NCI-H82 treated with DMSO at 0.1 percent for 48 hours (cell line): ENCODE measurements around the gene SMAD3.
"Not testable (repeated sequence)": the region's sequence is repeated elsewhere in the genome, so short reads cannot be mapped to it uniquely, and the experiment has no call there.

Experiments used
- DNase-seq: peaks from one replicate; lab custom pipeline; 2025; ENCODE audit not compliant: unreplicated experiment; lab: John Stamatoyannopoulos, UW

Gene SMAD3

DNA sequence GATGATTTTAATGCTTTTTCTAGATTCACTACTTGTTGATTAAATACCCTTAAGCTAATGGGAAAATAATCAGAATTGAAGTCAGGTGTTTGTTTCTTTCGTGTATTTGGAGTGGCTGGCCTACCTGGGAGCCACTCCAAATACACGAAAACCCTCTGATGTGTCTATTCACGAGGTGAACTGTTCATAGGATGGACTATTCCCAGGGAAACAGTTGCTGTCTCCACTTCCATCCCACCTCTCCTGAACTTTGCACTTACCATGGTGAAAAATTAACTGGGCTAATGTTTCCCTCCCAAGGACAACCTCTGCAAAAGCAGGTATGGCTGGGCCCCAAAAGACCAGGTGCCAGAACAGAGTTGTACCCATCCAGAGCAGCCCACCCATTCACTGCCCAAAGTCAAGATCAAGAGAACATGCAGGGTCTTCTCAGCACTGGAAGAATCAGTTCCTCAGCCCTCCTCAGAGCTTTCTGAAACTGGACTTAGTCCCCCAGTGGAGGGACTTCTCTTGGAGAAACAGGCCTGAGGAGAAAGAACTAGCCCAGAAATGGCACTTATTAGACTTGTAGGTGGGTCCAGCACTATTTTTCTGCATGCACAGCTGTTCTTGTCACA, 2.9 kb upstream of the SMAD3 start:
- DNase-seq, result no peak

DNA sequence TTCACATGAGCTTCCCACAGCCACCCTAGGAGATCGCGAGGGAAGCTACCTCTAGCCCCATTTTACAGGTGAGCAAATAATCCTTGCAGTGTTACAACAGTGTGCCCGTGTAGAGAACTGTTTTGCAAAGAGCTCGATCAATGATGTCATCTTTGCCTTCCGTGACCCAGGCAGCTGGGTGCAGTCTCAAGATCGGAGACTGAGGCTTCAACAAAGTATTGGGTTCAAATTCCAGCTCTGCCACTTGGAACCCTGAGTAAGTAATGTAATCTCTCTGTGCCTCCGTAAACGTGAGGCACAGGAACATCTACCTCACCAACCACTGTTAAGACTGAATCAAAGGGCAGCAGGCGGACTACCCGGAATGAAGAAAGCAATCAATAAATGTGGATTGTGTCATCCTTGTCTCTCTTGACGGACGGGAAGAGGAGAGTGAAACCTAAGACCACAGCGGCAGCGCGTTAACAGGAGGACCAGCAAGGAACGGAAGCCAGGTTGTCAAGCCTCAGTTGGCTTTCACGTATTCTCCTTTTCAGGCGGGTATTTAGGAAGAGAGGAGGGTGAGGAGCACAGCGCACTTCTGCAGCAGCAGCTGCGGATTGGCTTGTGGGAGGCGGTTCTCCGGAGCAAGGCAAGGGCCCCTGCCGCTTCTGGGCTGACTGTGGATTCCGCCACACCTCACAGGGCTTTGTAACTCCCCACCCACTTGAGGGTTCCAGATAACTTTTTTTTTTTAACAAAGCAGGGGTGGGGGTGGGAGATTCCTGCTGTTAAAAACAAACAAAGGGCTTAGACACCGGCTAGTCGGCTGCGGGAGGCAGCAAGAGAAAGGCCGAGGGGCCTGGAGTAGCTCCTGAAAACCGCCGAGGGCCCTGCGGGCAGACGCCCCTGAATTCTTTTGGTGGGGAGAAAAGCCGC, 1.5 kb upstream of the SMAD3 start:
- no peak for DNase-seq

DNA sequence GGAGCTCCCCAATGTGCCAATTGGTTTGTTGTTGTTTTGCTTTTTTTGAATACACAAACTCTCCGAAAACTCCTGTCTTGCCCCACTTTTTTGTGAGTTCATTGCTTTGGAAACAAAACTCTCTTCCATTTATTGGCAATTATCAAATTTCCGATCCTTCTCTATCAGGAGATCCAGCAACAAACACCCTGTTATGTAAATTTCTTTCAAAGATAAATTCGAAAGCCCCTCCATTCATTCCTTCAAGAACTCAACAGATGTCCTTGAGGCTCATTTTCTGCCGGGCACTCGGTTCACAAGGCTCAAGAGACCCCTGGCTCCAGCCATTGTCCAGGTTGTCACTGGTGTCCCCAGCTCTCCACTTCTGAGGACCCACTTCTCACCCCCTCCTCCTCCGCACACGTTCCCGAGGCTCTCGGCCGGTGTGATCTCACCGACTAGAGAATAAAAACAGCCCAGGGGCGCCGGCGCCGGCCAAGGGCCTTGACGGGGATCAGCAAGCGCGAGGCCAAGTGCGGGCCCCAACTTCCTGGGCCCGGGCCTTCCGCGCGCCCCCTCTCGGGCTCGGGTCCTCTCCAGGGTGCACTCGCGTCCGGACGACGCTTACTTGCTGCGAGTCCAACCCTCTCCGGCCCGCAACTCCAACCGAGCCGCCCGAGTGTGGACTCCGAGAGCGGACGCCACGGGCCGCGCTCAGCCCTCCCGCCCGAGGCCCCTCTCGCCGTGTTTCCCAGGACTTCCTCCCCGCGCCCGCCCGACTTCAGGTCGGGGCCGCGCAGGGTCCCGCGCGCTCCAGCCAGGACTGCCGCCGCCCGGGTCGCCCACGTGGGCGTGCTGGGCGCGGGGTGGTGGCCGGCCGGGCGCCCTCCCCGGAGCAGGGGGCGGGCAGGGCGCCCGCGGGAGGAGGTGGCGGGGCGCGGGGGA, 533 bp upstream of the SMAD3 start:
- DNase-seq, result no peak

DNA sequence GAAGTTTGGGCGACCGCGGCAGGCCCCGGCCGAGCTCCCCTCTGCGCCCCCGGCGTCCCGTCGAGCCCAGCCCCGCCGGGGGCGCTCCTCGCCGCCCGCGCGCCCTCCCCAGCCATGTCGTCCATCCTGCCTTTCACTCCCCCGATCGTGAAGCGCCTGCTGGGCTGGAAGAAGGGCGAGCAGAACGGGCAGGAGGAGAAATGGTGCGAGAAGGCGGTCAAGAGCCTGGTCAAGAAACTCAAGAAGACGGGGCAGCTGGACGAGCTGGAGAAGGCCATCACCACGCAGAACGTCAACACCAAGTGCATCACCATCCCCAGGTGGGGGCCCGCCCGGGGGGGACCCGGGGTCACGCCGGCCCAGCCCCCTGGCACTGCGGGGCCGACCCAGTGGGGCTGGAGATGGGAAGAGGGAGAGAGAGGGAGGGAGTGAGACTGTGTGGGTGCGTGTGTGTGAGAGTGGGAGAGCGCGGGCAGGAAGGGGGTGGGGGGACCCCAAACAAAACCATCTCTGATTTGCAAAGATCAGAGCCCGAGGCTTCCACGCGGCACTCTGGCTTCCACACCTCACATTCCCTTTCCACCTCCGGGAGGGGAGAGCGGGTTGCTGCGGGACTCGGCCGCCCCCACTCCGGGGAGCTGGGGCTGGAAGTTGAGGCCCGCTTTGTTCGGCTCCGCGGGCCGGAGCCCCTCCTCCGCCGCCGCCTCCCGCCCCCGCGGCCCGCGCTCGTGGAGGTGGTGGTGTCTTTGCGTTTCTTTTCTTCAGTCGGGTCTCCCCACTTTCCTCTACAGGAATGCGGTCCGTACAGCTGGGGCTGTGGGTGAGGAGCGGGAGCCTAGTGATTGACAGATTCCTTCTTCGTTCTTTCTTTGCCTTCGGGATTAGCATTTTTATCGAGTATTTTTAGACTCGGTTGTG, 898 bp downstream of the SMAD3 start:
- no peak for DNase-seq

GRCh38 chr15:67066959-67067853, 1.8 kb downstream of the SMAD3 start:
- DNase-seq, result peak; percentile 52

- DNase-seq, result no peak
Observed at GRCh38 chr15:67067930-67068551, 2.6 kb downstream of the SMAD3 start.

DNA sequence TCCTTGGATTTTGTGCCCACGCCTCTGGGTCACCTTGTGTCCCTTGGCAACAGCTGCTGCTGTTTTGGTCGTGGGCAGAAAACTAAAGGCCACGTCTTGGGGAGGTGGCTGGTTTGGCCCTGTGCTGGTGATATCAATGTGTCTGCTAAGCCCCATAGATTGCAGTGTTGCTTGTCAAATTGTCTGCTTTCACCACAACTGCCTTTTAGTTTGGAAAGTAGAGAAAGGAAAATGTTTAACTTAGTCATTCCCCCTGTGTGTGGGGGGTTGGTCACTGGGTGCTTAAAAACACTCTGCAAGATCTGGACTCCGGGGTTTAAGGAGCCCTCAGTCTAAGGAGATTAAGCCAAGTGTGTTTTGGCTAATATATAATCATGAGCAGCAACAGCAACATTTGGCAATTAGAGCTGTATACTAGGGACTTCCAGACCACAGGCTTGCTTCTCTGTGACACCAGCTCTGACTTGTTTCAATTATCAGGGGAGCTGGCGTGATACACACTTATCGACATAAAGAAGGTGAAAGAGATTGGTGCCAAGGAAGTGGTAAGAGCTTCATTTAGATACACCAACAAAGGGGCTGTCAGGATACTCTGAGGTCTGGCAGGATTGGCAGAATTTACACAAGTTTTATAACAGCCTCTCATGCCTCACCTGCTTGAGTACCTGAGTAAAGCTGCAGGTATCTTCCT, 3.5 kb downstream of the SMAD3 start:
- DNase-seq, result peak; percentile 49

DNA sequence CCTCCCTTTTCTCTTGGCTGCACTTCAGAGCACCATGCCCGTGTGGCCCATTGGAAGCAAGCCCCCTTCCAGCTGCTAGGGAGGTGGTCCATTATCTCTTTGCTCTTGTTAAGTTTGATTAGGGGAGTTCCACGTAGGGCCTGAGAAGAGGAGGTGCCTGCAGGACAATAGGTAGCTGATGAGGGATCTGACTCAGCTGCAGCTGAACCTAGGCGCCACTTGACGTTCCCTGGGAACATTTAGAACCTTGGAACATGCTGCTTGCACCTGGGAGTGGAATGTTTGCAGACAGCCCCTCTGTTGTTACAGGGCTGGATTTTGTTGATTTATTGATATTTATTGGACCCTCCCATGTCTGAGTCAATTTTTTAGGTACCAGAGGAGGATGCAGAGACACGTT, 4.7 kb downstream of the SMAD3 start:
- no peak for DNase-seq

DNA sequence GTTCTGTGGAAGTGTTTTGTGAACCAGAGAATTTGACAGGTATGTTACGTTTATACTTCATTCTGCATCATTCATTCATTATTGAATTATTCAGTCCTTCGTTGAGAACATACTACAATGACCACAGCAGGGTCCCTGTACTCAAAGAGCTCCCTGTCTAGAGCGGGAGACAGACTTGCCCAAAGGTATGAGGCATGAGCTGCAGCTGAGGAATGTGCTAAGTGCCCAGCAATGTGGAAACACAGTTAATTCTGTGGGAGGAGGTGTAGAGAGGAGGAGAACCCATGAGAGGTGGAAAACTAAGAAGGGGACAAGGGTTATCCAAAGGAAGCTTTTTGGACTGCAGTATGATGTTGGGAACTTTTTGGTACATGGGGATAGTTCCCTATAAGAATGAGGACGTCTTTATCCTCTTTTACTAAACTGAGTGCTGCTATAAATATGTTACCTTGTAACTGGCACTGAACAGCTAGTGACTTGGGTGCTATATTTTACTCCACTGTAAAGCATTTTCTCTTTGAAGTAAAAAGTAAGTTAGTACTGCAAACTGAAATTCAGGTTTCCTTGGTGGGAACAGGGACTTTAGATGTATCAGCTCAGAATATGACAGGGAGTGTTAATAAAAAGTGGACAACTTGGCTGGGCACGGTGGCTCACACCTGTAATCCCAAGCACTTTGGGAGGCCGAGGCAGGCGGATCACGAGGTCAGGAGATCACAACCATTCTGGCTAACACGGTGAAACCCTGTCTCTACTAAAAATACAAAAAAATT, 5.7 kb downstream of the SMAD3 start:
- no peak for DNase-seq

GRCh38 chr15:67072442-67072841, 7.0 kb downstream of the SMAD3 start:
- DNase-seq, result no peak

GRCh38 chr15:67072958-67073357, 7.6 kb downstream of the SMAD3 start:
- no peak for DNase-seq

DNA sequence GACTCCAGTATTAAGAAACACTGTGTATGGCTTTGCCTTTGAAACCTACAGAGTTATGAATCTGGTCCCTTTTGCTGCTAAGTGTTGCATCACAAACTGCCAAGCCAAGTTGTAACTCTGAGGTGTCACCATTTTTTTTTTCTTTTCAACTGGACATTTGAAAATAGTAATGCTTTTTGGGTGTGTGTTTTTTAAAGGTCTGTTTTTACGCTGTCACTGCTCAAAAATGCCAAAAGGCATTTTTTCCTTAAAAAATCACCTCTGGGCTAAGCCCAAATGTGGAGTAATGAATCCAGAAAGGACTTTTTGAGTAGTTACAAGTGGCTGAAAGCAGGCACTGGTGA, 9.5 kb downstream of the SMAD3 start:
- no peak for DNase-seq

- not testable (repeated sequence) for DNase-seq
Observed at GRCh38 chr15:67075555-67076135, 10.2 kb downstream of the SMAD3 start.

DNA sequence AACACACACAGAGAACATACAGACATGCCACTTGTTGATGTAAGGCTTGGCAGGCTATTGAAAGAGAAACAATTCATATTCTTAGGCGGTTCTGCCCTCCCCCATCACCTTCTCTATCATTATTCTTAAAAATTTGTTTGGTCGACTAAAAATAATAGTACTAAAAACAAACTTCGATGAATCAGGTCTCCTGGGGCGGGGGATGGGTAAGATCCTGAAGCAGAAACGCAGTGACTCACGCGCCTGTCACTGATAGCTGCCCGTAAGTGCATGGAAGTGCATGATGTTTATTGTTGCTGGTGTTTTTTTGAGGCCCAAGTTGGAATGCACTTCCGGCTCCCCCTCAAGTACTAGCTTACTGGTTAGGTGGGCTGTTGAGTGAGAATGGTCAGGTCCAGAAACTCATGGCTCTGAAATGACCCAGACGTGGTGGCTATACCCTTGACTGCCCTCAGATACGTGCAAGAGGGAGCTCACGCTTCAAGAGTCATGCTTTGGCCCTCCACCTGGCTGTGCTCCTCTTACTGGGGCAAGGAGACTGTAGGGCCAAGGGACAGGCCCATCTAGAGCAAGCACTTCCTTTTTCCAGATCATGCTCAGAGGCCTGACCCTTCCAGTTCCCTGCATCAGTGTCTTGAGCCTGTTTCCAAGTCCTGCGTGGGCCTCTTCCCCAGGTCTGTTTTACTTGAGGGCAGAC, 10.9 kb downstream of the SMAD3 start:
- DNase-seq, result no peak

DNA sequence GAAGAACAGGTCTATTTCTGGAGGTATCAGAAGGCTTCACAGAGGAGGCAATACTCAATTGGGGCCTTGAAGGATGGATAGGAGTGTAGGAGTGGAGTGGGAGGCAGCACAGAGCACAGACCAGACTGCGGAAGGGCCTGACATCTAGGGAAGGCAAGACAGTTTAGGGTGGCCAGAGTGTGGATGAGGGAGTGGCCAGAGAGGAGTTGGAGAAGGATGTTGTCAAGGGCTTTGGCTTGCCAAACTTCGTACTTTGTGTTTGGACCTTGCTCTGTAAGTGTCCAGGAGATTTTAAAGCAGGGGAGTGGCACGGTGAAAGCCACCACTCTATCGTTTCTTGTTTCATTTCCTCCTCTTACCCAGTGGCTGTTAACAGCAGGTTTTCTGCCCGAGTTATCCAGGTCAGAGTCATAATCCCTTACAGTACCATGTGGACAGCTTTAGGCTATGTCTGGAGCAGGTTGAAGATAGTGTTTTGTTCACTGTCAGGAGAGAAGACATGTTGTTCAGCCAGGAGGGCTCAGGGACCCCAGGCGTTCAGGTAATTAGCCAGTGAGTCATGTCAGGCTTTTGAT, 12.3 kb downstream of the SMAD3 start:
- no peak for DNase-seq

DNA sequence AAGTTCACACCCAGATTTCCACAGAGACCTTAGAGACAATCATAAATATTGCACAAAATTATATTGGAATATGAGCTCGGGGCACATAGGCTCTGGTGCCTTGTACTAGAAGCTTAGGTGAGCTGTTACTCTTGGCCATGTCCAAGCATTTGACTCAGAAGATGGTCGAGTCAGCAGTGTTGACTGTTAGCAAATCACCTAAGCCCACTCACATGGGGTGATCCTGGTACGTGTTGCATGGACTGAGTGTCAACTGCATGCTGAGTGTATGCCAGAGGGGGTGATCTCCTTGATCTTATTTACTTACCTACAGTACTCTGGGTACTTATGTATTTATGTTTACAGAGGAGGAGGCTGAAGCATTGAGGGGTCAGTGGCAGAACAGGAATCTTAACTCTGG, 14.0 kb downstream of the SMAD3 start:
- DNase-seq, result no peak
